Activated CD8-positive, alpha-beta T cell treated with anti-CD3 and anti-CD28 coated beads for 36 hours (primary cell): Measurements from ENCODE around the gene CLTA. TPM values are rescaled to one million over a fixed set of nuclear protein-coding genes. Genes with fewer than 3 reads are reported as not detected.

ENCODE experiments used
- ATAC-seq: fragments of 200-7000 bp; cut with Tn5 transposase; one replicate; pipeline ENCODE4 v1.10.0; 2021; ENCODE audit warnings: mild to moderate bottlenecking, moderate library complexity
- CTCF ChIA-PET: fragments of 350-600 bp; sonication (Branson Sonifier 250); formaldehyde crosslinking; loops from one replicate; lab custom pipeline; 2021; ENCODE audit warnings: antibody characterized with exemption; lab: Charles Lee
- POLR2A ChIA-PET: fragments of 350-600 bp; sonication (Branson Sonifier 250); formaldehyde crosslinking; loops from one replicate; lab custom pipeline; 2021; ENCODE audit warnings: antibody characterized with exemption; lab: Charles Lee
- DNase-seq: peaks from one replicate; pipeline ENCODE4 v3.0.0-alpha.2; 2020
- H3K27ac Mint-ChIP-seq: one replicate; pipeline ENCODE4 v1.8.0; 2021; ENCODE audit warnings: mild to moderate bottlenecking, mixed read lengths
- H3K27me3 Mint-ChIP-seq: one replicate; pipeline ENCODE4 v1.8.0; 2021; ENCODE audit warnings: mixed read lengths
- H3K36me3 Mint-ChIP-seq: one replicate; pipeline ENCODE4 v1.8.0; 2021; ENCODE audit warnings: low read depth, mixed read lengths
- H3K4me1 Mint-ChIP-seq: one replicate; pipeline ENCODE4 v1.8.0; 2021; ENCODE audit warnings: low read depth, mixed read lengths
- H3K4me3 Mint-ChIP-seq: one replicate; pipeline ENCODE4 v1.8.0; 2021; ENCODE audit warnings: mild to moderate bottlenecking, moderate library complexity, mixed read lengths
- H3K9me3 Mint-ChIP-seq: one replicate; pipeline ENCODE4 v1.8.0; 2021; ENCODE audit warnings: mixed read lengths
- CTCF ChIP-seq: fragments of 200-600 bp; IDR thresholded peaks from one replicate; pipeline ENCODE4 v1.8.0; 2022; ENCODE audit warnings: antibody characterized with exemption, mild to moderate bottlenecking
- intact Hi-C: fragments of 100-400 bp; cut with micrococcal nuclease; formaldehyde crosslinking; loops from one replicate; pipeline ENCODE4 v1.10.0; 2022
- total RNA-seq, 2 experiments: library from RNA; stranded (reverse); gene quantifications; one replicate each; pipeline ENCODE4 v1.2.3, GENCODE V29; 2021

CLTA gene
- total RNA-seq, 2 experiments from 2014 or later = 116 to 119 TPM

- H3K27ac Mint-ChIP-seq = peak overlapping the region; percentile 78
- ChIA-PET POLR2A (interaction anchor here (0.8 to 3.8 kb wide), 15 partner anchors 10 to 295 kb away, joined by 3 to 23 read pairs (median 5); partner anchors contain the start of gene CCIN), CTCF (interaction anchor here (0.8 to 5.9 kb wide), 21 partner anchors 10 to 250 kb away, joined by 3 to 69 read pairs (median 6); no protein-coding TSS in a partner anchor)
- no peak for ATAC-seq
- DNase-seq = peak; percentile 62
- TF ChIP-seq CTCF = no peak
- peaks cover 40% of the 10 kb centered on the region for H3K4me1 Mint-ChIP-seq
- intact Hi-C loops = no loop called here
- H3K9me3 Mint-ChIP-seq = no peaks in the 10 kb centered on the region
- peaks cover 26% of the 10 kb centered on the region for H3K36me3 Mint-ChIP-seq
- peak overlapping the region; percentile 94 for H3K4me3 Mint-ChIP-seq
- H3K27me3 Mint-ChIP-seq = no peaks in the 10 kb centered on the region
Observed at GRCh38 chr9:36191290-36191645, 547 bp downstream of the CLTA start.

- Mint-ChIP-seq H3K27me3 (no peaks in the 10 kb centered on the region), H3K36me3 (peaks cover 26% of the 10 kb centered on the region), H3K9me3 (no peaks in the 10 kb centered on the region), H3K27ac (peak overlapping the region; percentile 78), H3K4me3 (peak overlapping the region; percentile 94), H3K4me1 (peaks cover 43% of the 10 kb centered on the region)
- ChIA-PET POLR2A (interaction anchor here (0.8 to 3.8 kb wide), 14 partner anchors 10 to 295 kb away, joined by 3 to 23 read pairs (median 5); partner anchors contain the start of gene CCIN), CTCF (interaction anchor here (1.0 to 5.9 kb wide), 12 partner anchors 9 to 251 kb away, joined by 3 to 69 read pairs (median 8); no protein-coding TSS in a partner anchor)
- TF ChIP-seq CTCF = no peak
- intact Hi-C loops = no loop called here
- no peak for ATAC-seq
- no peak for DNase-seq
Observed at GRCh38 chr9:36191686-36192085, 965 bp downstream of the CLTA start.

- H3K4me1 Mint-ChIP-seq = peaks cover 43% of the 10 kb centered on the region
- CTCF ChIA-PET = interaction anchor here (1.0 to 5.9 kb wide), 5 partner anchors 9 to 251 kb away, joined by 3 to 69 read pairs (median 3); no protein-coding TSS in a partner anchor
- no peaks in the 10 kb centered on the region for H3K27me3 Mint-ChIP-seq
- no peaks in the 10 kb centered on the region for H3K9me3 Mint-ChIP-seq
- H3K4me3 Mint-ChIP-seq = peak overlapping the region; percentile 94
- POLR2A ChIA-PET = interaction anchor here (0.9 to 3.8 kb wide), 7 partner anchors 9 to 294 kb away, joined by 3 to 23 read pairs (median 7); partner anchors contain the start of gene CCIN
- no peak for TF ChIP-seq CTCF
- DNase-seq (no peak), ATAC-seq (no peak)
- H3K36me3 Mint-ChIP-seq = peaks cover 27% of the 10 kb centered on the region
- intact Hi-C loops = no loop called here
- H3K27ac Mint-ChIP-seq = no peak overlapping the region
Observed at GRCh38 chr9:36192196-36192595, 1.5 kb downstream of the CLTA start.

- no peaks in the 10 kb centered on the region for H3K9me3 Mint-ChIP-seq
- no peak for TF ChIP-seq CTCF
- H3K36me3 Mint-ChIP-seq = peaks cover 31% of the 10 kb centered on the region
- H3K27ac Mint-ChIP-seq = no peak overlapping the region
- ChIA-PET POLR2A (no interaction called here), CTCF (interaction anchor here (1.2 to 5.9 kb wide), 2 partner anchors 92 to 184 kb away, joined by 3 to 69 read pairs; no protein-coding TSS in a partner anchor)
- ATAC-seq (no peak), DNase-seq (no peak)
- intact Hi-C loops = no loop called here
- H3K27me3 Mint-ChIP-seq = no peaks in the 10 kb centered on the region
- H3K4me1 Mint-ChIP-seq = peaks cover 43% of the 10 kb centered on the region
- peak overlapping the region; percentile 94 for H3K4me3 Mint-ChIP-seq
Observed at GRCh38 chr9:36193023-36193422, 2.3 kb downstream of the CLTA start.

- Mint-ChIP-seq H3K27ac (peak overlapping the region; percentile 32), H3K4me1 (peaks cover 43% of the 10 kb centered on the region), H3K4me3 (no peak overlapping the region), H3K36me3 (peaks cover 36% of the 10 kb centered on the region), H3K9me3 (no peaks in the 10 kb centered on the region), H3K27me3 (no peaks in the 10 kb centered on the region)
- ChIA-PET CTCF (interaction anchor here (1.2 to 5.9 kb wide), 3 partner anchors 27 to 185 kb away, joined by 3 to 69 read pairs (median 3); no protein-coding TSS in a partner anchor), POLR2A (interaction anchor here (0.6 to 0.7 kb wide), 2 partner anchors 16 to 345 kb away, joined by 3 read pairs; no protein-coding TSS in a partner anchor)
- intact Hi-C loops = no loop called here
- DNase-seq (no peak), ATAC-seq (no peak)
- TF ChIP-seq CTCF = no peak
Observed at GRCh38 chr9:36194326-36195000, 3.7 kb downstream of the CLTA start.
